Measurements from ENCODE around the gene DDX42. TPM values are rescaled to one million over a fixed set of nuclear protein-coding genes. Genes with fewer than 3 reads are reported as not detected.

DDX42 gene
- total and polyA plus RNA-seq, 9 of the 15 experiments (the other 6 are each of a cell fraction or from before 2014, with no cell fraction given), result 16.5 to 149 (median 87.6) TPM

- TF ChIP-seq AFF1 (IDR thresholded peaks at IDR 0.05; ENCODE audit: low read depth in 1 of 2, partially characterized antibody in 2 of 2) (peak in 1 of 2 experiments; percentile 31), HMGXB4 (CRISPR knock-in tag; IDR thresholded peaks at IDR 0.05) (no peak), ARID2 (IDR thresholded peaks at IDR 0.05) (peak; percentile 47; the same call in 1 of the 2 replicates), FOXP4 (CRISPR knock-in tag; IDR thresholded peaks at IDR 0.05; ENCODE audit: borderline replicate concordance) (no peak), CTCF (IDR thresholded peaks at IDR 0.05 in 2 of 3, conservative IDR thresholded peaks at IDR 0.05 in 1 of 3; ENCODE audit: insufficient read depth in 2 of 3, low read depth in 1 of 3, low read length in 3 of 3) (no peak), NFRKB (IDR thresholded peaks at IDR 0.05; ENCODE audit: low read depth) (no peak), CHD1 (IDR thresholded peaks at IDR 0.05; ENCODE audit: low read length) (peak; percentile 52), PRDM10 (IDR thresholded peaks at IDR 0.05; ENCODE audit: partially characterized antibody) (peak; percentile 55), GTF2B (IDR thresholded peaks at IDR 0.05; ENCODE audit: extremely low read depth, insufficient read length) (no peak), POLR2B (IDR thresholded peaks at IDR 0.05; ENCODE audit: low read depth, partially characterized antibody) (peak; percentile 18), HDAC1 (IDR thresholded peaks at IDR 0.05) (peak in 1 of 2 experiments; percentile 46; a peak in 1 of 4 replicates)
Observed at GRCh38 chr17:63775420-63775819, 1.4 kb downstream of the DDX42 start (continued).
